Panc1 (cell line): ENCODE results near the gene MSANTD7. TPM values are rescaled to one million over a fixed set of nuclear protein-coding genes. Genes with fewer than 3 reads are reported as not detected.

Experiments
- ATAC-seq: fragments of 200-7000 bp; cut with Tn5 transposase; 2 replicates; pipeline ENCODE4 v1.9.1; 2020; ENCODE audit warnings: mild to moderate bottlenecking, moderate library complexity
- BruUV-seq: library from RNA; stranded (reverse); fragments of 400-500 nt; replicated peaks from 2 replicates; lab custom pipeline; 2021; lab: Mats Ljungman, UMichigan
- CTCF ChIA-PET: fragments of 300-600 bp; sonication (Branson Sonifier 250); formaldehyde crosslinking; loops from one replicate; lab custom pipeline; 2022; ENCODE audit warnings: antibody characterized with exemption; lab: Charles Lee
- POLR2A ChIA-PET: fragments of 300-600 bp; sonication (Branson Sonifier 250); formaldehyde crosslinking; loops from one replicate; lab custom pipeline; 2022; ENCODE audit warnings: antibody characterized with exemption; lab: Charles Lee
- DNase-seq: peaks from one replicate; pipeline ENCODE4 v3.0.0-alpha.2; 2010; ENCODE audit warnings: low read depth, low spot score
- H3K27ac ChIP-seq: 2 replicates; pipeline ENCODE4 v1.5.1; 2011; ENCODE audit warnings: mild to moderate bottlenecking, low read length, inconsistent platforms
- H3K27me3 ChIP-seq: fragments of 200-500 bp; sonication (Bioruptor generic); 2 replicates; pipeline ENCODE4 v1.6.0; 2014; ENCODE audit warnings: low read length, inconsistent platforms; ENCODE audit not compliant: control insufficient read depth, insufficient read depth
- H3K36me3 ChIP-seq: fragments of 200-500 bp; sonication (Bioruptor generic); 2 replicates; pipeline ENCODE4 v1.5.1; 2014; ENCODE audit warnings: inconsistent platforms, mild to moderate bottlenecking, low read length, moderate library complexity; ENCODE audit not compliant: control insufficient read depth, insufficient read depth
- H3K4me1 ChIP-seq: 2 replicates; pipeline ENCODE4 v1.5.1; 2011; ENCODE audit warnings: inconsistent platforms, mild to moderate bottlenecking, low read length, moderate library complexity; ENCODE audit not compliant: control insufficient read depth, insufficient read depth
- H3K4me3 ChIP-seq, 2 experiments: 2 replicates each; pipeline ENCODE4 v1.5.1; 2011 to 2012; ENCODE audit warnings: low read depth in 2 of 2, low read length in 2 of 2, mild to moderate bottlenecking in 2 of 2, inconsistent platforms in 1 of 2, moderate library complexity in 1 of 2
- H3K9me3 ChIP-seq: fragments of 200-500 bp; sonication (Bioruptor generic); 2 replicates; pipeline ENCODE4 v1.5.1; 2014; ENCODE audit warnings: low read depth, mild to moderate bottlenecking, inconsistent platforms, low read length, moderate library complexity; ENCODE audit not compliant: control insufficient read depth, insufficient read depth
- POLR2AphosphoS5 ChIP-seq: IDR thresholded peaks from 2 replicates; pipeline ENCODE4 v1.6.1; 2012; ENCODE audit warnings: mild to moderate bottlenecking, low read depth, low read length, moderate library complexity
- REST ChIP-seq, 2 experiments: IDR thresholded peaks; 2 replicates each; pipeline ENCODE4 v1.6.1; 2011 to 2012; ENCODE audit warnings: low read depth in 2 of 2, control low read depth in 1 of 2, low read length in 1 of 2, mild to moderate bottlenecking in 1 of 2, moderate library complexity in 1 of 2; ENCODE audit not compliant: insufficient read depth in 1 of 2
- SIN3A ChIP-seq: IDR thresholded peaks from 2 replicates; pipeline ENCODE4 v1.6.1; 2012; ENCODE audit warnings: low read depth, mild to moderate bottlenecking, low read length, moderate library complexity, borderline replicate concordance; ENCODE audit not compliant: insufficient read depth
- TCF7L2 ChIP-seq: IDR thresholded peaks from 2 replicates; pipeline ENCODE4 v1.6.1; 2011; ENCODE audit warnings: mild to moderate bottlenecking, low read depth, low read length, inconsistent platforms
- in situ Hi-C: cut with HindIII; loops from 2 replicates; pipeline ENCODE4 v1.10.0; 2016; ENCODE audit warnings: low sequenced_read_pairs, low pct_unique_long_range_greater_than_20kb
- intact Hi-C: fragments of 100-400 bp; cut with micrococcal nuclease; formaldehyde crosslinking; loops from one replicate; pipeline ENCODE4 v1.10.0; 2022; ENCODE audit not compliant: unreplicated experiment
- total RNA-seq: library from RNA; stranded (reverse); gene quantifications from one replicate; pipeline ENCODE4 v1.2.1, GENCODE V29; 2021; ENCODE audit not compliant: unreplicated experiment
- TF ChIP-seq, protein P1 (sequence below): fragments of 450-650 bp; IDR thresholded peaks from 2 replicates; pipeline ENCODE4 v1.5.1; 2017; ENCODE audit warnings: mild to moderate bottlenecking

MSANTD7 gene
- total RNA-seq, 1 experiment from 2014 or later, result 10.4 TPM

DNA sequence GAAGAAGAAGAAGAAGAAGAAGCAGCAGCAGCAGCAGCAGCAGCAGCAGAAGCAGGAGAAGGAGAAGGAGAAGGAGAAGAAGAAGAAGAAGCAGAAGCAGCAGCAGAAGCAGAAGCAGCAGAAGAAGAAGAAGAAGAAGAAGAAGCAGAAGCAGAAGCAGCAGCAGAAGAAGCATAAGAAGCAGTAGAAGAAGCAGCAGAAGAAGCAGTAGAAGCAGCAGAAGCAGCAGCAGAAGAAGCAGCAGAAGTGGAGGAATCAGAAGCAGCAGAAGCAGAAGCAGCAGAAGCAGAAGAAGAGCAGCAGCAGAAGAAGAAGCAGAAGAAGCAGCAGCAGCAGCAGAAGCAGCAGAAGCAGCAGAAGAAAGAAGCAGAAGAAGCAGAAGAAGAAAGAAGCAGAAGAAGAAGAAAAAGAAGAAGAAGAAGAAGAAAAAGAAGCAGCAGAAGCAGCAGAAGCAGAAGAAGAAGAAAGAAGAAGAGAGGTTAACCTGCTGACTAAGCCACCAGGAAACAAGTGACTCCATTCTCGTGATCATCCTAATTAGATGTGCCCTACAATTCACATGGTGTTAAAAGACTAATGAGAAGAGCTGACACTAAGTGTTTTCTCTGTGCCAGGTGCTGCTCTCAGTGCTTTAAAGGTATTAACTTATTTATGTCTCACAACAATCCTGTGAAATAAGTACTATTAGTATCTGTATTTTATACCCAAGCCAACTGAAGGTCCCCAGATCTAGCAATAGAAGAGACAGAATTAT is 11.9 kb upstream of the MSANTD7 start:
- no peak for ATAC-seq
- CTCF ChIA-PET, result no interaction called here
- no peak overlapping the region for H3K4me3 ChIP-seq
- H3K4me1 ChIP-seq, result no peaks in the 10 kb centered on the region
- in situ Hi-C loops, result no loop called here
- POLR2A ChIA-PET, result no interaction called here
- H3K27me3 ChIP-seq, result no peaks in the 10 kb centered on the region
- no TSS peak for BruUV-seq
- intact Hi-C loops, result no loop called here
- H3K9me3 ChIP-seq, result no peaks in the 10 kb centered on the region
- no peak for DNase-seq
- H3K27ac ChIP-seq, result no peak overlapping the region
- TF ChIP-seq SIN3A, result no peak
- no peak for TF ChIP-seq REST (IDR thresholded peaks at IDR 0.05; ENCODE audit: insufficient read depth in 1 of 2, low read depth in 2 of 2, low read length in 1 of 2)
- TF ChIP-seq POLR2AphosphoS5, result no peak
- TF ChIP-seq, protein P1, sequence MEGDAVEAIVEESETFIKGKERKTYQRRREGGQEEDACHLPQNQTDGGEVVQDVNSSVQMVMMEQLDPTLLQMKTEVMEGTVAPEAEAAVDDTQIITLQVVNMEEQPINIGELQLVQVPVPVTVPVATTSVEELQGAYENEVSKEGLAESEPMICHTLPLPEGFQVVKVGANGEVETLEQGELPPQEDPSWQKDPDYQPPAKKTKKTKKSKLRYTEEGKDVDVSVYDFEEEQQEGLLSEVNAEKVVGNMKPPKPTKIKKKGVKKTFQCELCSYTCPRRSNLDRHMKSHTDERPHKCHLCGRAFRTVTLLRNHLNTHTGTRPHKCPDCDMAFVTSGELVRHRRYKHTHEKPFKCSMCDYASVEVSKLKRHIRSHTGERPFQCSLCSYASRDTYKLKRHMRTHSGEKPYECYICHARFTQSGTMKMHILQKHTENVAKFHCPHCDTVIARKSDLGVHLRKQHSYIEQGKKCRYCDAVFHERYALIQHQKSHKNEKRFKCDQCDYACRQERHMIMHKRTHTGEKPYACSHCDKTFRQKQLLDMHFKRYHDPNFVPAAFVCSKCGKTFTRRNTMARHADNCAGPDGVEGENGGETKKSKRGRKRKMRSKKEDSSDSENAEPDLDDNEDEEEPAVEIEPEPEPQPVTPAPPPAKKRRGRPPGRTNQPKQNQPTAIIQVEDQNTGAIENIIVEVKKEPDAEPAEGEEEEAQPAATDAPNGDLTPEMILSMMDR, result no peak
- no peak for TF ChIP-seq TCF7L2
- H3K36me3 ChIP-seq, result no peaks in the 10 kb centered on the region

GRCh38 chr10:14833106-14833505 is 5.0 kb upstream of the MSANTD7 start:
- BruUV-seq, result no TSS peak
- H3K4me3 ChIP-seq, result no peak overlapping the region
- ChIA-PET POLR2A (no interaction called here), CTCF (no interaction called here)
- TF ChIP-seq POLR2AphosphoS5 (no peak), TCF7L2 (no peak), REST (IDR thresholded peaks at IDR 0.05; ENCODE audit: insufficient read depth in 1 of 2, low read depth in 2 of 2, low read length in 1 of 2) (no peak), SIN3A (no peak)
- TF ChIP-seq, protein P1, result no peak
- intact Hi-C loops (no loop called here), in situ Hi-C loops (no loop called here)
- H3K9me3 ChIP-seq, result no peaks in the 10 kb centered on the region
- no peaks in the 10 kb centered on the region for H3K27me3 ChIP-seq
- ATAC-seq (no peak), DNase-seq (no peak)
- no peaks in the 10 kb centered on the region; the same call in 1 of the 2 replicates for H3K36me3 ChIP-seq
- no peak overlapping the region for H3K27ac ChIP-seq
- no peaks in the 10 kb centered on the region for H3K4me1 ChIP-seq
